Fibroblast of the conjunctiva (primary cell): Measurements from ENCODE around the gene B4GALT1.
"Not testable (repeated sequence)": the region's sequence is repeated elsewhere in the genome, so short reads cannot be mapped to it uniquely, and the experiment has no call there.

ENCODE experiments used
- DNase-seq: peaks from one replicate; pipeline ENCODE4 v3.0.0-alpha.2; 2010; ENCODE audit warnings: low read depth

Gene B4GALT1

DNA sequence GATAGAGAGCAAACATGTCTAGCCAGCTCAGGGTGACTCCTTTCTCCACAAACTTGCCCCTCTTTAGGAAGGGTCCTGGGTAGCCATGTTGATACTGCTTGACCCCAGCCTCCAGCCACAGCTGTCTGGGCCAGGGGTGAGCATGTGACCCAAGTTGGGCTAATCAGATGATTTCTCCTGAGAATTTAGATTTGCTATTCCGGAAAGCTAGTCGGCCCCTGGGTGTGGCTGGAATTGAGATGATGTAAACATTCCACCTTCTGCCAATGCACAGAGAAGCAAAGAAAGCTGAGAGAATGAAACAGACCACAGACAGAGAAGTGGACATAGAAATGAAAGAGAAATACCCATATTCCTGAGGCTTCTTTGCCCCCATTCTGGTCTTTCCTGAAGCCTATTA lies 17.8 kb upstream of the B4GALT1 start:
- DNase-seq: no peak

- DNase-seq: no peak
These were observed 15.4 kb upstream of the B4GALT1 start for GRCh38 chr9:33182519-33182918.

GRCh38 chr9:33180526-33181184 lies 13.5 kb upstream of the B4GALT1 start:
- DNase-seq: no peak

DNA sequence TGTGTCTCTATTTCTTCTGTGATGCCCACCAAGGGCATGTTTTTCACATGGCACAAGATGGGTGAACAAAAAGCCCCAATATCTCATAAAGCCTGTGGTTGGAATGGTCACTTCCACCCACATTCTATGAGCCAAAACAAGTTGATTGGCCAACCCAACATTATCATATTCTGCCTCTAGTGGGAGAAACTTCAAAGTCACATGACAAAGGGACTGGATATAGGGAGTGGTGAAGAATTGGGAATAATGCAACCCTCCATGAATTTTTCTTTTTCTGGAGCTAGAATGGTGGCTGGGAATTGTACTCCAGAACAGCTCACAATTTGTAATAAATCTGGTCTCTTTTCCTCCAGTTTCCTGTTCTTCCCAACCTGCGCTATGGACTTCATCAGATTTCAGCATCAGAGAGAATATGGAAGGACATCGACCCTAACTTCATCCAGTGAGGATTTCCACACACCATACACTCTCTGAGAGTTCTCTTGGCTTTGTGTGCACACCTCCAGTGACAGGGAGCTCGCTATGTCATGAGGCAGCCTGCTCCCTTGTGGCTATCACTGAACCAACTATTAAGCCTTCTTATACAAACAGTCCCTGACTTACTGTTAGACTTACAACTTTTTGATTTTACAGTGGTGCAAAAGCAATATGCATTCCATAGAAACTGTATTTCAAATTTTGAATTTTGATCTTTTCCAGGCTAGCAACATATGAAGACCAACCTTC lies 12.0 kb upstream of the B4GALT1 start:
- DNase-seq: no peak

GRCh38 chr9:33177639-33178038 lies 10.5 kb upstream of the B4GALT1 start:
- no peak for DNase-seq

DNA sequence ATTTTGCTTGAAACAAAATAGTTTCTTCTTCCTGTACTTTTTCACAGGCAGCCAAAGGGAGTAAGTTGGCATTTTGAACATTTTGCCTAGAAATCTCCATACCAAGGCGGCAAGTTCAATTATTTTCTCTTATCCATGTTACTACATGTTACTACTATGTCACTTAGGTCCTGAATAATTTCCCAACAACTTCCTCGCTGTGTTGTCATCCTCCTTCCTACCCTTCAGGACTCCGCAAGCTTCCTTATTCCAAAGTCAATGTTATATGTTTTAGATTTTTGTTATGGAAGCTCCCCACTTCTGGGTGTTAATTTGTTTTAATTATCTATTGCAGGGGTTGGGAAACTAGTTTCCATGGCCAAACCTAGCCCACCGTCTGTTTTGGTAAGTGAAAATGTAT lies 9.9 kb upstream of the B4GALT1 start:
- no peak for DNase-seq

DNA sequence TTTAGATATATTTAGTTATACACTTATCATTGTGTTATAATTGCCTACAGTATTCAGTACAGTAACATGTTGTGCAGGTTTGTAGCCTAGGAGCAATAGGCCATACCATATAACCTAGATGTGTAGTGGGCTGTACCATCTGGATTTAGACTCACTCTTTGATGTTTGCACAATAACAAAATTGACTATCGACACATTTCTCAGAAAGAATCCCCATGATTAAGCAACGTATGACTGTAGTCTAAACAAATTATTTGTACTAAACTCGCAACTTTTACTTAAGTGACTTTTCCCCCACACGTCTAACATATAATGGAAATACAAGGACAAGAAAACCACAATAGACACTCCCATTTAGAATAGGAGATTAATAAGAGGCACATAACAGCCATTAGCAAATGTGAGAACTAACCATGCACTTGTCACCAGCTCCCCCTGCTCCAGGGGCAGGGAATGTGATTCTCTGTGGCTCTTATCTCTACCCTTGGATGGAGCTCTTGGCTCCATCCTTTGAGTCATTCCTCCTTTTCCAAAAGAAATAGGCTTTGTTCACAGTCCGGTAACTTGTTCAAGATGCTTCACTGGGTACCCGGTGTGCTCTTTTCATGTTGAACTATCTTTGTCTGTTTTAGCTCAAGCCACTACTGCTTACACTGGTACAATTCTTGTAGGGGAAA lies 8.7 kb upstream of the B4GALT1 start:
- DNase-seq: no peak

GRCh38 chr9:33172256-33173238 lies 5.4 kb upstream of the B4GALT1 start:
- no peak for DNase-seq

GRCh38 chr9:33170464-33171415 lies 3.6 kb upstream of the B4GALT1 start:
- DNase-seq: no peak

DNA sequence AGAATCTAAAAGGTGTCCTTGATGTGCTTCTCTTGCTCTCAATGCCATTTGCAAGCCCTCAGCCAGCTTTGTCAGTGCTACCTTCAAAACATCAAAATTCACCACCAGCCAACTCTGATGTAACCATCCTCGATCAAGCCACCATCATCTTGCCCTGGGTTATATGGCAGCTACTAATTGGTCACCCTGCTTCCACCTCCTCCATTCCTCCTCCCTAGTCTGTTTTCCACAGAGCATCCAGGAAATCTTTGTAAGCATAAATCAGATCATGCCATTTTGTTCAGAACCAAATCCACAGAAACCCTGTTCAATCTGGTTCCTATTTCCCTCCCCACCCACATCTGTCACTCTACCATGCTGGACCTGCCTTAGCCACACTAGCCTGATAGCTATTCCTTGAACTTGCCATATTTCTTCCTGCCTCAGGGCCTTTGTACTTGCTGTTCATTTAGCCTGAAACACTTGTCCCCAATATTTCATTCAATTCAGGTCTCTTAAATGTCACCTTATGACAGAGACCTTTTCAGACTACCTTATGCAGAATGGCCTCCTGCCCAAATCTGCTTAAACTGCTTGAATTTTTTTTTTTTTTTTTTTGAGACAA lies 1.9 kb upstream of the B4GALT1 start:
- no peak for DNase-seq

DNA sequence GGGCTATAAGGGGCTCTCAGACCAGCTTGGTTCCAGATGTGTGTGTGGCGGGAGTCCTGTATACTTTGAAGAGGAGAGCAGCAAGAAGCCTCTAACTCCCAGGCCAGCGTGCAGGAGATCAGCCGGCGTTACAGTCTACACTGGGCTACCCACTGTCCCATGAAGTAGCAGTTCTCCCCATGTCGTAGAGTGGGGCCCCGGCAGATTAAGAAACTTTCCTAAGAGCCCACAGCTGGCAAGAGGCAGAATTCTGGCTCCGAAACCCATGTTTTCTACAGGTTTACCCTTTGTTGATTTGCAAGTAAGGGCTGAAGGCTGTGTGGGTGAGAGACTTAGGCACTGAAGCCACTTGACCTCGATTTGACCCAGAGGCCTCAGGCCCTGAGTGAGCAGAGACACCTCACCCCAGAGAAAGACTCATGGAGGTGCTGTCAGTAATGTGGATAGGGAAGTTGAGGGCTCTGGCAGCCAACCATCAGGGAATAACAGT lies 881 bp upstream of the B4GALT1 start:
- DNase-seq: no peak

DNA sequence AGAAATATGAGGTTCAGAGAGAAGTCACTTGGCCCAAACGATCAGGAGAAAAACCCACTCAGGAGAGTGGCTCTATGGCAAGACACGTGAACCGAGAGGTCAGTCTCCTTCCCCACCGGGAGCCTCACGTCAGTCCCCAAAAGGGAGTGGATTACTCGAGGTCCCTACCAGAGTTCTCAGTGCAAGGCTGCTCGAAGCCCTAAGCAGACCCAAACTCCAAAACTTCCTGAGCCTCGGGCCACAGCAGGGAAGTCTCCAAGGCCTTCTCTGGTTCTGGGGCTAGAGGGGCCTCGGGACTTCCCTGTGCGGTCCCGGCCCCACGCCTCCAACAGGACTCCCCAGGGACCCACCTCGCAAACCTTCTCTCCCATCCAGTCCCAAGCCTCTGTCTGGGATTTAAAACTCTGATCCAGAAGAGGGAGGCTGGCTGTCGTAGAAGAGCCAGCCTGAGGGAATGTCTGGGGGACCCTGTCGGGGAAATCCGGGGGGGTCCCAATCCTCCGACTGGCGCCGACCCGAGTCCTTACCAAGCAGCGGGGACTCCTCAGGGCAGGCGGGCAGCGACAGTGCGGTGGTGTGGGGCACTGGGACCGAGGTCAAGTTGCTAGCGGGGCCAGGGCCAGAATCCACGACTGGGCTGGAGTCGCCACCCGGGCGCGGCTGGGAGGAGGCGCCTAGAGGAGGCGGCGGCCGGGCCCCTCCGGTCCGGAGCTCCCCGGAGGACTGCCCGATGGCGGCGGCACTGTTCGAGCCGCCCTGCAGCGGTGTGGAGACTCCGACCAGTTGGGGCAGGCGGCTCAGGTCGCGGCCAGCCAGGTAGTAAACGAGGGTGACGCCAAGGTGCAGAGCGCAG lies 679 bp downstream of the B4GALT1 start:
- no peak for DNase-seq

DNA sequence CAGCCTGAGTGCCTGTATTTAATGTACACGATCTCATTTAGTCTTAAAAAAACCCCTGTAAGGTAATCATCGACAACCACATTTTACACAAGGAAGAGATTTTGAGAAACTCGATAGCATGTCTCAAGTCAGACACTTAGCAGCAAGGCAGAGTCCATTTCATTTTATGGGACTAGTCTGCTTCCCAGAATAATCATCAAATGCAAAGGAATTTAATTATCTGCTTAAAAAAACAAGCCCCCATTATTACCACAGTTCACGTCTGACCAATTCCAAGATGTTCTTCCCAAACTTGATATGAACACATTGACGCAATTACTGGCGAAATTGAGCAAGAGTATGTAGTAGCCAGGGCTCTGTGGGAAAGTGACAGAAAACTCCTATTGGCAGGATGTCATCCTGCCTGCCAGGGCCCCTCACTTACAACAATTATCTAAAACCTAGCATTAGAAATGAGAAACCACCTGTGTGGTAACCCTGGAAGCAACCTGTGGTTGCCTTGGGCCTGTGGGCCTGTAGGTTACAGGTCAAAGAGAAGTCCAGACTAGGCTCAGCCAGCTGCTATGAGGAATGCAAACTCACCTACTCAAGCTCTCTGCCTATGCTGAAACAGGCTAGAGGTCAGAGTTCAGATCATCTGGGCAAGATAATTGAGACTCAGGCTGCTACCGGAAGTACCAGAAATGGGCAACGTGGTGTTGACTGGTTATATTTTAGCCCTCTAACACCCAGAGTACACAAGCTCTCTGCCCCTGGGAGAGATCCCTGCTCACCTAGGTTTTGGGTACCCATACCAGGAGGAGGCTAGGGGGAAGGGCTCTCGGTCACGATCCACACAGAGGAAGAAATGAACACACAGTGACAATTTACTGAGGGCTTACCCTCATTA lies 1.6 kb downstream of the B4GALT1 start:
- peak; percentile 81 for DNase-seq

- not testable (repeated sequence) for DNase-seq
These were observed 2.2 kb downstream of the B4GALT1 start for GRCh38 chr9:33164921-33165262.

- DNase-seq: no peak
These were observed 2.9 kb downstream of the B4GALT1 start for GRCh38 chr9:33164138-33164809.

- DNase-seq: no peak
These were observed 3.6 kb downstream of the B4GALT1 start for GRCh38 chr9:33163433-33164137.

- peak; percentile 69 for DNase-seq
These were observed 4.3 kb downstream of the B4GALT1 start for GRCh38 chr9:33162721-33163311.
